NT2/D1 (cell line): Measurements from ENCODE around the gene PTPRN.

ENCODE experiments used
- DNase-seq: peaks from one replicate; pipeline ENCODE4 v3.0.0-alpha.2; 2011; ENCODE audit warnings: low read depth, low spot score
- H3K27me3 ChIP-seq: 2 replicates; pipeline ENCODE4 v1.6.0; 2011; ENCODE audit warnings: mild to moderate bottlenecking; ENCODE audit not compliant: insufficient read length, insufficient read depth
- H3K36me3 ChIP-seq: 2 replicates; pipeline ENCODE4 v1.6.1; 2011; ENCODE audit warnings: mild to moderate bottlenecking, low read length, mixed read lengths; ENCODE audit not compliant: insufficient read depth, insufficient read length
- H3K4me1 ChIP-seq: 2 replicates; pipeline ENCODE4 v1.5.1; 2011; ENCODE audit not compliant: insufficient read depth, insufficient read length
- H3K4me3 ChIP-seq: 2 replicates; pipeline ENCODE4 v1.5.1; 2011; ENCODE audit warnings: low read depth; ENCODE audit not compliant: insufficient read length
- H3K9ac ChIP-seq: 2 replicates; pipeline ENCODE4 v1.6.0; 2011; ENCODE audit warnings: low read depth; ENCODE audit not compliant: insufficient read length
- H3K9me3 ChIP-seq: 2 replicates; pipeline ENCODE4 v1.5.1; 2011; ENCODE audit warnings: mild to moderate bottlenecking, low read length; ENCODE audit not compliant: insufficient read depth
- SUZ12 ChIP-seq: IDR thresholded peaks from 2 replicates; pipeline ENCODE4 v1.6.1; 2011; ENCODE audit not compliant: insufficient read length, insufficient read depth; ENCODE audit errors: extremely low read depth
- YY1 ChIP-seq: IDR thresholded peaks from 2 replicates; pipeline ENCODE4 v1.6.1; 2011; ENCODE audit not compliant: insufficient read length, insufficient read depth
- ZNF274 ChIP-seq: IDR thresholded peaks from 2 replicates; pipeline ENCODE4 v1.6.1; 2011; ENCODE audit warnings: mild to moderate bottlenecking, low read depth, low read length

The PTPRN gene

GRCh38 chr2:219272995-219273394 is 36.2 kb downstream of the PTPRN start:
- Histone ChIP-seq H3K4me1 (peaks cover 7% of the 10 kb centered on the region), H3K27me3 (no peaks in the 10 kb centered on the region), H3K9ac (no peak overlapping the region), H3K4me3 (no peak overlapping the region), H3K36me3 (no peaks in the 10 kb centered on the region), H3K9me3 (no peaks in the 10 kb centered on the region)
- no peak for DNase-seq
- TF ChIP-seq SUZ12 (no peak), ZNF274 (no peak), YY1 (no peak)

GRCh38 chr2:219272356-219272755 is 36.8 kb downstream of the PTPRN start:
- Histone ChIP-seq H3K27me3 (no peaks in the 10 kb centered on the region), H3K9ac (no peak overlapping the region), H3K9me3 (no peaks in the 10 kb centered on the region), H3K4me3 (no peak overlapping the region), H3K36me3 (no peaks in the 10 kb centered on the region), H3K4me1 (peaks cover 7% of the 10 kb centered on the region)
- DNase-seq: no peak
- TF ChIP-seq SUZ12: no peak
- TF ChIP-seq YY1: no peak
- no peak for TF ChIP-seq ZNF274

- TF ChIP-seq YY1 (no peak), ZNF274 (no peak), SUZ12 (no peak)
- Histone ChIP-seq H3K9me3 (no peaks in the 10 kb centered on the region), H3K36me3 (no peaks in the 10 kb centered on the region), H3K4me1 (peaks cover 9% of the 10 kb centered on the region), H3K9ac (no peak overlapping the region), H3K4me3 (no peak overlapping the region), H3K27me3 (no peaks in the 10 kb centered on the region)
- no peak for DNase-seq
Measured at GRCh38 chr2:219271021-219271420, 38.2 kb downstream of the PTPRN start.

GRCh38 chr2:219270055-219270372 is 39.2 kb downstream of the PTPRN start:
- Histone ChIP-seq H3K4me1 (peaks cover 10% of the 10 kb centered on the region), H3K27me3 (no peaks in the 10 kb centered on the region), H3K9me3 (no peaks in the 10 kb centered on the region), H3K9ac (no peak overlapping the region), H3K36me3 (no peaks in the 10 kb centered on the region), H3K4me3 (no peak overlapping the region)
- TF ChIP-seq SUZ12: no peak
- TF ChIP-seq YY1: no peak
- no peak for TF ChIP-seq ZNF274
- DNase-seq: no peak

- no peak for DNase-seq
- no peak overlapping the region for H3K4me3 ChIP-seq
- no peaks in the 10 kb centered on the region for H3K9me3 ChIP-seq
Measured at GRCh38 chr2:219269362-219270054, 39.7 kb downstream of the PTPRN start.

GRCh38 chr2:219268294-219268693 is 40.9 kb downstream of the PTPRN start:
- Histone ChIP-seq H3K4me3 (no peak overlapping the region), H3K9ac (no peak overlapping the region), H3K4me1 (peaks cover 3% of the 10 kb centered on the region), H3K9me3 (no peaks in the 10 kb centered on the region), H3K36me3 (no peaks in the 10 kb centered on the region), H3K27me3 (no peaks in the 10 kb centered on the region)
- no peak for TF ChIP-seq ZNF274
- TF ChIP-seq YY1: no peak
- TF ChIP-seq SUZ12: no peak
- no peak for DNase-seq

More at GRCh38 chr2:219269362-219270054, 39.7 kb downstream of the PTPRN start:
- H3K4me1 ChIP-seq: peaks cover 10% of the 10 kb centered on the region
- H3K27me3 ChIP-seq: no peaks in the 10 kb centered on the region
- H3K36me3 ChIP-seq: no peaks in the 10 kb centered on the region
- H3K9ac ChIP-seq: no peak overlapping the region
- TF ChIP-seq YY1 (no peak), SUZ12 (no peak), ZNF274 (no peak)

GRCh38 chr2:219266886-219267285 is 42.3 kb downstream of the PTPRN start:
- H3K27me3 ChIP-seq: no peaks in the 10 kb centered on the region
- no peak for TF ChIP-seq SUZ12
- TF ChIP-seq YY1: no peak
- TF ChIP-seq ZNF274: no peak
- no peak overlapping the region for H3K9ac ChIP-seq
- no peaks in the 10 kb centered on the region for H3K9me3 ChIP-seq
- no peak overlapping the region for H3K4me3 ChIP-seq
- no peak for DNase-seq
- peaks cover 3% of the 10 kb centered on the region for H3K4me1 ChIP-seq
- H3K36me3 ChIP-seq: no peaks in the 10 kb centered on the region
